ENCODE measurements around the gene PEF1.

The PEF1 gene

DNA sequence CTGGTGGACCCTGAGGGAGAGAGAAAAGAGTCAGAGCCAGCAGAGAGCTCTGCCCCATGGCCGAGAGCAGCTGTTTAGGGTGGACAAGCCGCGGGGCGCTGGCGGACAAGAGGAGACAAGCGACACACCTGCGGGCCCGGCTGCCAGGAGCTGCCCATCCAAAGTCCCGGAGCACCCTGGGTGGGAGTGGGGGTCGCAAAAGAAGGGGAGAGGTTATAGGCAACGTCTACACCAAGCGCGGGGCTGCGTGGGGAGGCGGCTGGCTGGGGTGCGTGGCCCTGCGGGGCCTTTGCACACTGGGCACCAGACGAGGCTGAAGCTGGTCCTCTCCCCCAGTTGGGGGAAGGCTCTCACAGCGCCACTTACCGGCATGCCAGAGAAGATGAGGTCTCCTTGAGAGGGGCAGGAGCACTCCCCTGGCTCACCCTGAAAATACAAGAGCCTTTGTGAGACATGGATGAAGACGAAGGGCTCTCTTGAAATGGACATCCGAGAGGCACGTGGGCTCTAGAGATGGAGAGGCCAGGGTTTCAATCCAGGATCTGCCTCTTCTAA is 35.1 kb upstream of the PEF1 start:
- Histone ChIP-seq H4K20me1 (ENCODE audit: insufficient read depth, low read length) (no peaks in the 10 kb centered on the region), H2AFZ (ENCODE audit: low read depth, low read length) (no peak overlapping the region), H3K4me2 (ENCODE audit: low read length) (no peak overlapping the region), H3K4me3 (ENCODE audit: low read length) (no peak overlapping the region), H3K27me3 (ENCODE audit: low read depth, low read length) (peaks cover 28% of the 10 kb centered on the region), H3K9me3 (ENCODE audit: insufficient read depth, low read length) (no peaks in the 10 kb centered on the region), H3K9ac (ENCODE audit: low read length) (no peak overlapping the region), H3K4me1 (ENCODE audit: low read length) (peaks cover 2% of the 10 kb centered on the region; the same call in 1 of the 2 replicates), H3K27ac (ENCODE audit: low read length) (no peak overlapping the region), H3K36me3 (replicated peaks; ENCODE audit: low read depth, low read length) (no peaks in the 10 kb centered on the region), H3K79me2 (ENCODE audit: low read length) (no peaks in the 10 kb centered on the region)
- TF ChIP-seq, protein P1, sequence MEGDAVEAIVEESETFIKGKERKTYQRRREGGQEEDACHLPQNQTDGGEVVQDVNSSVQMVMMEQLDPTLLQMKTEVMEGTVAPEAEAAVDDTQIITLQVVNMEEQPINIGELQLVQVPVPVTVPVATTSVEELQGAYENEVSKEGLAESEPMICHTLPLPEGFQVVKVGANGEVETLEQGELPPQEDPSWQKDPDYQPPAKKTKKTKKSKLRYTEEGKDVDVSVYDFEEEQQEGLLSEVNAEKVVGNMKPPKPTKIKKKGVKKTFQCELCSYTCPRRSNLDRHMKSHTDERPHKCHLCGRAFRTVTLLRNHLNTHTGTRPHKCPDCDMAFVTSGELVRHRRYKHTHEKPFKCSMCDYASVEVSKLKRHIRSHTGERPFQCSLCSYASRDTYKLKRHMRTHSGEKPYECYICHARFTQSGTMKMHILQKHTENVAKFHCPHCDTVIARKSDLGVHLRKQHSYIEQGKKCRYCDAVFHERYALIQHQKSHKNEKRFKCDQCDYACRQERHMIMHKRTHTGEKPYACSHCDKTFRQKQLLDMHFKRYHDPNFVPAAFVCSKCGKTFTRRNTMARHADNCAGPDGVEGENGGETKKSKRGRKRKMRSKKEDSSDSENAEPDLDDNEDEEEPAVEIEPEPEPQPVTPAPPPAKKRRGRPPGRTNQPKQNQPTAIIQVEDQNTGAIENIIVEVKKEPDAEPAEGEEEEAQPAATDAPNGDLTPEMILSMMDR (IDR thresholded peaks at IDR 0.05; ENCODE audit: low read depth, low read length) = no peak
- TF ChIP-seq EZH2phosphoT487 (IDR thresholded peaks at IDR 0.05; ENCODE audit: low read depth) = no peak

DNA sequence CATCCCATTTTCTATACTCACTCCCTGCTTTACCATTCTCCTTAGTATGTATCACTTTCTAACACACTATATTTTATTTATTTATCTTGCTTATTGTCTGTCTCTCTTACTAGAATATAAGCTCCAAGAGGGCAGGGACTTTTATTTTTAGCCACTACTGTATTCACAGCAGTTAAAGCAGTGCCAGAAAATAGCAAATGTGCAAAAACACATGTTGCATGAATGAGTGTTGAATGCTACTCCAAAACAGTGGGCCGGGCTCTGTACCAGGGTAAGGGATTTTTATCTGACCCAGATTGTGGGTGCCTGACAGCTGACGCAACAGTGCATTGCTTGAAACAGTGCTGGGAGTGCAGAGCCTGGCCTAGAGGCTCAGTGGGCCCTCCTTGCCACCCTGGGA is 34.4 kb upstream of the PEF1 start:
- no peak overlapping the region for H3K4me3 ChIP-seq (ENCODE audit: low read length)
- H4K20me1 ChIP-seq (ENCODE audit: insufficient read depth, low read length) = no peaks in the 10 kb centered on the region
- no peaks in the 10 kb centered on the region for H3K9me3 ChIP-seq (ENCODE audit: insufficient read depth, low read length)
- no peak overlapping the region for H3K4me2 ChIP-seq (ENCODE audit: low read length)
- H3K27me3 ChIP-seq (ENCODE audit: low read depth, low read length) = peaks cover 28% of the 10 kb centered on the region
- H3K79me2 ChIP-seq (ENCODE audit: low read length) = no peaks in the 10 kb centered on the region
- TF ChIP-seq EZH2phosphoT487 (IDR thresholded peaks at IDR 0.05; ENCODE audit: low read depth) = no peak
- TF ChIP-seq, protein P1 (IDR thresholded peaks at IDR 0.05; ENCODE audit: low read depth, low read length) = no peak
- H3K27ac ChIP-seq (ENCODE audit: low read length) = no peak overlapping the region
- peaks cover 2% of the 10 kb centered on the region; the same call in 1 of the 2 replicates for H3K4me1 ChIP-seq (ENCODE audit: low read length)
- no peak overlapping the region for H2AFZ ChIP-seq (ENCODE audit: low read depth, low read length)
- H3K9ac ChIP-seq (ENCODE audit: low read length) = no peak overlapping the region
- H3K36me3 ChIP-seq (replicated peaks; ENCODE audit: low read depth, low read length) = no peaks in the 10 kb centered on the region

DNA sequence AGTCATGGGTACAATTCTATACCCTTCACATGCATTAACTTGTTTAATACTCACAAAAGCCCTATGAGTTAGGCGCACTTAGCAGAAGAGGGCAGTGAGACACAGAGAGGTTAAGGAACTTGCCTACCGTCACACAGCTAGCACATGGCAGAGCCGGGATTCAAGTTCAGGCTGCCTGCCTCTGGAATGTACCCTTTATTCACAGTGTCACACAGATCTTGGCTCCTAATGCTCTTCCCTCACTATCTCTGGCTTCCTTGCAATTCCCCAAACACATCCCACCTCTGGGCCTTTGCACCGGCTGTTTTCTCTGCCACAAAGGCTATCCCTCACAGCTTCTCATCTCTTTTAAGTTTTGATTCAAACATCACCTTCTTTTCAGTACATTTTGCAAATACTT is 34.0 kb upstream of the PEF1 start:
- Histone ChIP-seq H3K4me1 (ENCODE audit: low read length) (peaks cover 2% of the 10 kb centered on the region; the same call in 1 of the 2 replicates), H3K79me2 (ENCODE audit: low read length) (no peaks in the 10 kb centered on the region), H3K9ac (ENCODE audit: low read length) (no peak overlapping the region), H4K20me1 (ENCODE audit: insufficient read depth, low read length) (no peaks in the 10 kb centered on the region), H3K9me3 (ENCODE audit: insufficient read depth, low read length) (no peaks in the 10 kb centered on the region), H3K36me3 (replicated peaks; ENCODE audit: low read depth, low read length) (no peaks in the 10 kb centered on the region), H3K4me3 (ENCODE audit: low read length) (no peak overlapping the region), H3K27ac (ENCODE audit: low read length) (no peak overlapping the region), H3K27me3 (ENCODE audit: low read depth, low read length) (peaks cover 28% of the 10 kb centered on the region), H2AFZ (ENCODE audit: low read depth, low read length) (no peak overlapping the region), H3K4me2 (ENCODE audit: low read length) (no peak overlapping the region)
- no peak for TF ChIP-seq EZH2phosphoT487 (IDR thresholded peaks at IDR 0.05; ENCODE audit: low read depth)
- TF ChIP-seq, protein P1 (IDR thresholded peaks at IDR 0.05; ENCODE audit: low read depth, low read length) = no peak

DNA sequence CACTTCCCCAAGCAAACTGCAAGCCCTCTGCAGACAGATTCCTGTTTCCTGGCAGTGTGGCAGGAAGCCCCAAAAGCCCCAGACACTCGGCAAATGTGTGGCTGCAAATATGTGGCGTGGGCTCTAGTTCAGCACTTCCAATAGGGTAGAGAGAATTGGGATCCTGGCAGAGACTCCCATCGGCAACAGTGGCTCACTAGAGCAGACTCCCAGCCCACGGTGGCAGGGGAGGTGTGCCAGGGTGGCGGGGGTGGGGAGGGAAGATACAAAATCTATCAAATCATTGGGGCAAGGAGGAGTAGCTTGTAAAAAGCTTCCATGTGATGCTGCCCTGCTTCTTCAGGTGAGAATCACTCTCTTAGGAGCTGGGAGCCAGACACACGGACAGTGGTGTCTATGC is 33.3 kb upstream of the PEF1 start:
- Histone ChIP-seq H3K27ac (ENCODE audit: low read length) (no peak overlapping the region), H3K4me1 (ENCODE audit: low read length) (peaks cover 2% of the 10 kb centered on the region; the same call in 1 of the 2 replicates), H4K20me1 (ENCODE audit: insufficient read depth, low read length) (no peaks in the 10 kb centered on the region), H3K4me2 (ENCODE audit: low read length) (0 out of 2 replicates have a peak overlapping the region, but pooled peaks have one; percentile 3), H2AFZ (ENCODE audit: low read depth, low read length) (no peak overlapping the region), H3K27me3 (ENCODE audit: low read depth, low read length) (peaks cover 28% of the 10 kb centered on the region), H3K9ac (ENCODE audit: low read length) (no peak overlapping the region), H3K9me3 (ENCODE audit: insufficient read depth, low read length) (no peaks in the 10 kb centered on the region), H3K4me3 (ENCODE audit: low read length) (no peak overlapping the region), H3K36me3 (replicated peaks; ENCODE audit: low read depth, low read length) (no peaks in the 10 kb centered on the region), H3K79me2 (ENCODE audit: low read length) (no peaks in the 10 kb centered on the region)
- TF ChIP-seq EZH2phosphoT487 (IDR thresholded peaks at IDR 0.05; ENCODE audit: low read depth) = no peak
- TF ChIP-seq, protein P1 (IDR thresholded peaks at IDR 0.05; ENCODE audit: low read depth, low read length) = no peak
